ENCODE results near the gene TMEM139.

GRCh38 chr7:143250199-143250598, 34.6 kb upstream of the TMEM139 start:
- no peak for TF ChIP-seq CTCF (conservative IDR thresholded peaks at IDR 0.05; ENCODE audit: low read depth, low read length)
- TF ChIP-seq EZH2 (IDR thresholded peaks at IDR 0.05; ENCODE audit: borderline replicate concordance, low read depth, low read length, poor library complexity, severe bottlenecking) = no peak

Measured in A673 (cell line).